Body of pancreas (tissue), 4 donors: ENCODE results near the gene CSAD. TPM values are rescaled to one million over a fixed set of nuclear protein-coding genes. Genes with fewer than 3 reads are reported as not detected.

Experiments used
- ATAC-seq: fragments of 150-250 bp; one replicate; pipeline ENCODE4 v1.9.1; 2016
- DNase-seq, 4 donors: peaks; one replicate each; pipeline ENCODE4 v3.0.0-alpha.2; 2019
- H3K27ac ChIP-seq, 4 donors: fragments of 200-600 bp; sonication (generic); 1 replicate in 3 of 4; 2 replicates in 1 of 4; pipeline versions ENCODE4 v1.5.1 to v1.6.1; 2016 to 2019; ENCODE audit warnings: mild to moderate bottlenecking in 1 of 4, mixed read lengths in 1 of 4, moderate library complexity in 1 of 4
- H3K27me3 ChIP-seq, 2 donors: fragments of 200-600 bp; sonication (generic); one replicate each; pipeline ENCODE4 v1.6.0; 2016; ENCODE audit warnings: mild to moderate bottlenecking in 1 of 2
- H3K36me3 ChIP-seq, 2 donors: fragments of 200-600 bp; sonication (generic); replicated peaks in 1 of 2; 2 replicates each; pipeline ENCODE4 v1.5.1; 2016; ENCODE audit warnings: low read depth in 2 of 2; ENCODE audit not compliant: insufficient read depth in 1 of 2
- H3K4me1 ChIP-seq: fragments of 200-600 bp; sonication (generic); one replicate; pipeline ENCODE4 v1.6.0; 2016
- H3K4me3 ChIP-seq, 2 donors: fragments of 200-600 bp; sonication (generic); 1 replicate in 1 of 2; 2 replicates in 1 of 2; pipeline ENCODE4 v1.5.1; 2016 to 2019
- H3K9me3 ChIP-seq, 3 donors: fragments of 200-600 bp; sonication (generic); 1 replicate in 2 of 3; 2 replicates in 1 of 3; pipeline ENCODE4 v1.5.1; 2016
- POLR2A ChIP-seq, 3 donors: fragments of 450-650 bp; IDR thresholded peaks; one replicate each; pipeline ENCODE4 v1.6.1; 2016; ENCODE audit warnings: antibody characterized with exemption in 3 of 3, mild to moderate bottlenecking in 2 of 3
- WGBS, 2 donors: methylation state at CpG; one replicate each; pipeline ENCODE4 v1.1.5; 2017; 5-methylcytosine and 5-hydroxymethylcytosine counted together
- intact Hi-C: fragments of 100-400 bp; cut with DNase I; formaldehyde crosslinking; loops from one replicate; pipeline ENCODE4 v1.15.1; 2023
- total RNA-seq, 2 donors: library from RNA; depleted of rRNA; stranded (reverse); fragments of >200 nt; gene quantifications; one replicate each; pipeline ENCODE4 v1.1.0, GENCODE V29; 2016
- TF ChIP-seq, protein P1 (sequence below), 7 experiments: fragments of 450-650 bp in 4 of 7; fragments of 200-600 bp in 3 of 7; sonication (generic) in 3 of 7; IDR thresholded peaks; one replicate each; pipeline ENCODE4 v1.5.1; 2016 to 2019; ENCODE audit warnings: antibody characterized with exemption in 7 of 7

CSAD gene
- total RNA-seq, 2 donors from 2014 or later: 31.4 to 64.3 TPM

DNA sequence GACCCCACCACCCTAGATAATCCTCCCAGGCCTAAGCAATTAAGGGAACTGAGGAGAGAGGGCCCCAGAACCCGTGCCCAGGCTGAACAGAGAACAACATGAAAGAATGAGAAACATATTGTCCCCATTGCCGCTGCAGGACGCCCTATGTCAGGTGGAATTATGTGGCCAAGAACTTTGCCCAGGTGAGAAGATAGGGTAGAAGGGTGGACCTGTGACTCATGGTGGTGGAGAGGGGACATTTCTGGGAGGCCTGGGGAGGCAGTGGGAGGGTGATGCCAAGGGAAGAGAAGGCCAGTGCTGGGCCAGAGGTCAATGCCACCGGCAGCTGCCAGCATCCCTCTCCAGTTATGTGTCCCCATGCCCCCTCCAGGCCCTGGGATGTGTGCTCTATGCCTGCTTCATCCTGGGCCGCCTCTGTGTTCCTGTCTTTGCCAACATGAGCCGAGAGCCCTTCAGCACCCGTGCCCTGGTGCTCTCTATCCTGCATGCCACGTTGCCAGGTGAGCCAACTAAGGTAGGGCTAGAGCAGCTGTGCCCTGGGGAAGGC, 61.9 kb downstream of the CSAD start:
- WGBS, 2 donors: 70 to 77% methylated on average over 7 to 8 of the region's 8 CpGs
- intact Hi-C loops: no loop called here
- no peak overlapping the region for H3K4me3 ChIP-seq

DNA sequence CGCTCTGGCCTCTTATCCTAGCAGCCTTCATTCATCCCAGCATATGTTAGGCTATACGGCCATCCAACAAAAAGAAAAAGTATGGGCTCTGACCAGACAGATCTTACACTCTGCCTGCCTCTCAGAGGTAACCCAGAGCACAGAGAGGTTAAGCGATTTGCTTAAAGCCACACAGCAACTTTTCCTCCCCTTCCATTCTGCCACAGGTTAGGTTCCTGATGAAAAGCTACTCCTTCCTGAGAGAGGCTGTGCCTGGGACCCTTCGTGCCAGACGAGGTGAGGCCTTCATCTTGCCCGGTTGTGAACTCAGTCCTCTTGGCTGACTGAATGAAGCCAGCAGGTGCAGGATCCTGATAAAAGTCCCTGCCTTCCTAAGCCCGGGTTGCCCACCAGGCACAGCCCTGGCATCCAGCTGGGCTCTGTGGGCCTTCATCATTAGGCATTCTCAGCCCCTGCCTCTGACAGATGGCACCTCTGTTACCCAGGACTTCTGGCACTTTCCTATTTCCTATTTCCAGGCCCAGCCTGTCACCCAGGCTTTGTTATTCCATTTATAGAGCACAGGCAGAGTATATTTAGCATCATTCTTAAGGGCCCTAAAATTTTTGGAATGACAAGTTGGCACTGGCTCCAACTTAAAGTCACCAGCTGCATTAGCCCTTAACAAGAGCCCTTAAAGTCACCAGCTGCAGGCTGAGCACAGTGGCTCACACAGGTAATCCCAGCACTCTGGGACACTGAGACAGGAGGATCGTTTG, 64.7 kb downstream of the CSAD start:
- no peak overlapping the region for H3K4me3 ChIP-seq
- H3K27ac ChIP-seq: no peak overlapping the region
- no peaks in the 10 kb centered on the region for H3K27me3 ChIP-seq
- intact Hi-C loops: no loop called here
- TF ChIP-seq POLR2A (IDR thresholded peaks at IDR 0.05): no peak
- TF ChIP-seq, protein P1, sequence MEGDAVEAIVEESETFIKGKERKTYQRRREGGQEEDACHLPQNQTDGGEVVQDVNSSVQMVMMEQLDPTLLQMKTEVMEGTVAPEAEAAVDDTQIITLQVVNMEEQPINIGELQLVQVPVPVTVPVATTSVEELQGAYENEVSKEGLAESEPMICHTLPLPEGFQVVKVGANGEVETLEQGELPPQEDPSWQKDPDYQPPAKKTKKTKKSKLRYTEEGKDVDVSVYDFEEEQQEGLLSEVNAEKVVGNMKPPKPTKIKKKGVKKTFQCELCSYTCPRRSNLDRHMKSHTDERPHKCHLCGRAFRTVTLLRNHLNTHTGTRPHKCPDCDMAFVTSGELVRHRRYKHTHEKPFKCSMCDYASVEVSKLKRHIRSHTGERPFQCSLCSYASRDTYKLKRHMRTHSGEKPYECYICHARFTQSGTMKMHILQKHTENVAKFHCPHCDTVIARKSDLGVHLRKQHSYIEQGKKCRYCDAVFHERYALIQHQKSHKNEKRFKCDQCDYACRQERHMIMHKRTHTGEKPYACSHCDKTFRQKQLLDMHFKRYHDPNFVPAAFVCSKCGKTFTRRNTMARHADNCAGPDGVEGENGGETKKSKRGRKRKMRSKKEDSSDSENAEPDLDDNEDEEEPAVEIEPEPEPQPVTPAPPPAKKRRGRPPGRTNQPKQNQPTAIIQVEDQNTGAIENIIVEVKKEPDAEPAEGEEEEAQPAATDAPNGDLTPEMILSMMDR (IDR thresholded peaks at IDR 0.05): no peak
- H3K9me3 ChIP-seq: no peaks in the 10 kb centered on the region
- DNase-seq (no peak), ATAC-seq (no peak)
- WGBS, 2 donors: 86 to 91% methylated on average over 6 to 8 of the region's 8 CpGs
- H3K4me1 ChIP-seq: no peaks in the 10 kb centered on the region
- H3K36me3 ChIP-seq: no peaks in the 10 kb centered on the region

More for the DNA sequence above, 61.9 kb downstream of the CSAD start:
- TF ChIP-seq, protein P1 (IDR thresholded peaks at IDR 0.05): no peak
- no peak for TF ChIP-seq POLR2A (IDR thresholded peaks at IDR 0.05)
- no peaks in the 10 kb centered on the region for H3K9me3 ChIP-seq
- H3K36me3 ChIP-seq: no peaks in the 10 kb centered on the region
- H3K4me1 ChIP-seq: no peaks in the 10 kb centered on the region
- DNase-seq (no peak), ATAC-seq (no peak)
- H3K27ac ChIP-seq: no peak overlapping the region
- H3K27me3 ChIP-seq: no peaks in the 10 kb centered on the region

DNA sequence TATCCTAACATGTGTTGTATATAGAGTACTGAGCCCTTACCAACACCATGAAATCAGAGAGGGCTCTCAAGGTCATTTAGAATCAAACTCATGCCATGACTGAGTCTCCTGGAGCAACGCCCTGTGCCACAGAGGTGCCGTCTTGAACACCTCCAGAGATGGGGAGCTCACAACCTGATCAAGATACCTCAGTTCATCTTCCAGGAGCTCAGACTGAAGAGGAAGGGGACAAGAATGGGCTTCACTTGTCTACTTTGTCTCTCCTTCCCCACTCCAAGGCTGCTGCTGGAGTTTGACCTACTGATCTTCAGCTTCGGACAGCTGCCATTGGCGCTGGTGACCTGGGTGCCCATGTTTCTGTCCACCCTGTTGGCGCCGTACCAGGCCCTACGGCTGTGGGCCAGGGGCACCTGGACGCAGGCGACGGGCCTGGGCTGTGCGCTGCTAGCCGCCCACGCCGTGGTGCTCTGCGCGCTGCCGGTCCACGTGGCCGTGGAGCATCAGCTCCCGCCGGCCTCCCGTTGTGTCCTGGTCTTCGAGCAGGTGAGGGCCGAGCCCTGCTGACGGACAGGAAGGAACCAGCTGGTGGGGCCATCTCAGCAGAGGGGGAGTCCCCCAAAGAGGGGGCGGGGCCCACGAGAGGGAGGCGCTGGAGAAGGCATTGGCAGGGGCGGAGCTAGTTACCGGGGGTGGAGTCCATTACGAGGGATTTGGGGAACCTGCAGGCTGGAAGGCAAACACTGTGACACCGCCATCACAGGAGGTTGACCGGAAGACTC, 65.4 kb downstream of the CSAD start:
- Histone ChIP-seq H3K4me3 (no peak overlapping the region), H3K4me1 (no peaks in the 10 kb centered on the region), H3K27ac (no peak overlapping the region), H3K27me3 (no peaks in the 10 kb centered on the region), H3K9me3 (no peaks in the 10 kb centered on the region), H3K36me3 (no peaks in the 10 kb centered on the region)
- intact Hi-C loops: no loop called here
- no peak for DNase-seq
- WGBS, 2 donors: 85 to 90% methylated on average over 7 to 33 of the region's 33 CpGs
- ATAC-seq: no peak
- TF ChIP-seq, protein P1 (IDR thresholded peaks at IDR 0.05): no peak
- TF ChIP-seq POLR2A (IDR thresholded peaks at IDR 0.05): no peak

DNA sequence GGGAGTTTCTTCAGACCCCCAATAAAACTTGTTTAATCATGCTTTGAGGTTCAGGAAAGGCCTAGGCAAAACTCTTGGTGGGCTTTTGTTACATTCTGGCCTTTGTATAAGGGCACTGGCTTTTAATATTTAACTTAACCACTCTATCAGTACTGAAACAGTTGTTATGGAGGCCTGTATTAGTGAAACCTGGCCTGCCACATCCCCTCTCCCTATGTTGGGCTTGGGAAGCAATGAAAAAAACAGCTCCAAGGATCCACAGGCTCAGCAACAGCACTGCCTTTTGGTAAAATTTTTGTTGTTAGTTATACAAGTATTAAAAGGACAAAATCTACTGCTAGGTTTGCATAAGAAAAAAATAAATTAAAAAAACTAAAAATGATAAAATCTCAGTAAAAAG, 66.8 kb downstream of the CSAD start:
- intact Hi-C loops: no loop called here
- no peak for ATAC-seq
- Histone ChIP-seq H3K27ac (no peak overlapping the region), H3K4me1 (no peaks in the 10 kb centered on the region), H3K27me3 (no peaks in the 10 kb centered on the region), H3K9me3 (no peaks in the 10 kb centered on the region), H3K4me3 (no peak overlapping the region), H3K36me3 (no peaks in the 10 kb centered on the region)
- TF ChIP-seq, protein P1 (IDR thresholded peaks at IDR 0.05): no peak
- TF ChIP-seq POLR2A (IDR thresholded peaks at IDR 0.05): no peak
- DNase-seq: no peak
